ENCODE data around the gene MYCN.
"Not testable (repeated sequence)": the region's sequence is repeated elsewhere in the genome, so short reads cannot be mapped to it uniquely, and the experiment has no call there.

Gene MYCN

GRCh38 chr2:15945909-15946705 lies 5.8 kb downstream of the MYCN start:
- no peak for DNase-seq

DNA sequence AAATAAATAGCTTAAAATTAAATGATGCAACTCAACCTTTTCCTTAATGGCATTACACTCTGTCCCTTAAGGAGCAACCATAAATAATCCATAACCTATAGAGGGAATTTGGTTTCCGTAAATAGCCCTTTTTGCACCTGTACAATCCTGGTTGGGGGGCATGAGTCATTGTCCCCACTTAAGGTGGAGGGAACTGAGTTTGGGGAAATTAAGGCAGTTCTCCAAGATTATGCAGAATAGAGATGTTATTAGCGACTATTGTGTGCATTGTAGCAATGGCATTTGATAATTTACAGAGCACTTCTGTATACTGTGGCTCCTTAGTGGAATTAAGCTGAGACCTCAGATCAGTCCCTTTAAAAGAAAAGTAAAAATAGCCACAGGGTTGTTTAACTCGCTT lies 6.6 kb downstream of the MYCN start:
- DNase-seq: no peak

- DNase-seq: no peak
These were observed 7.1 kb downstream of the MYCN start for GRCh38 chr2:15947431-15947830.

GRCh38 chr2:15948704-15948957 lies 8.3 kb downstream of the MYCN start:
- no peak for DNase-seq

DNA sequence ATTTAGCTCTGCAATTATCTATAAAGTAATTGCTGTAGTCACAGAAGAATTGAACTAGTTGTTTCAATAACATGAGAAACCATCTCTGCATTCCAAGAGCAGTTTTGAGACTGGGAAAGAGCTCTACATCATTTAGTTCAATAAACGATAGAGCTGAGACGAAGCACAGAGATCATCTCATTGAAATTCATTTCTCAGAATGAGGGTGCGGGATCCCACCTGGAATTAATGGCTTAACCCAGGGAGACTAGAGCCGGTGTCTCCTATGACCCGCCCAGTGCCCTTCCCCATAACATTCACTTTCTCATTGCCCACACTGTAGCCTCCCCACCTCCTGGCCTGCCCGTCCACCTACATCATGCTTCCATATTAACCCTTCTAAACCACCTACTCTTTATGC lies 8.8 kb downstream of the MYCN start:
- no peak for DNase-seq

- DNase-seq: no peak
These were observed 9.2 kb downstream of the MYCN start for GRCh38 chr2:15949551-15949950.

DNA sequence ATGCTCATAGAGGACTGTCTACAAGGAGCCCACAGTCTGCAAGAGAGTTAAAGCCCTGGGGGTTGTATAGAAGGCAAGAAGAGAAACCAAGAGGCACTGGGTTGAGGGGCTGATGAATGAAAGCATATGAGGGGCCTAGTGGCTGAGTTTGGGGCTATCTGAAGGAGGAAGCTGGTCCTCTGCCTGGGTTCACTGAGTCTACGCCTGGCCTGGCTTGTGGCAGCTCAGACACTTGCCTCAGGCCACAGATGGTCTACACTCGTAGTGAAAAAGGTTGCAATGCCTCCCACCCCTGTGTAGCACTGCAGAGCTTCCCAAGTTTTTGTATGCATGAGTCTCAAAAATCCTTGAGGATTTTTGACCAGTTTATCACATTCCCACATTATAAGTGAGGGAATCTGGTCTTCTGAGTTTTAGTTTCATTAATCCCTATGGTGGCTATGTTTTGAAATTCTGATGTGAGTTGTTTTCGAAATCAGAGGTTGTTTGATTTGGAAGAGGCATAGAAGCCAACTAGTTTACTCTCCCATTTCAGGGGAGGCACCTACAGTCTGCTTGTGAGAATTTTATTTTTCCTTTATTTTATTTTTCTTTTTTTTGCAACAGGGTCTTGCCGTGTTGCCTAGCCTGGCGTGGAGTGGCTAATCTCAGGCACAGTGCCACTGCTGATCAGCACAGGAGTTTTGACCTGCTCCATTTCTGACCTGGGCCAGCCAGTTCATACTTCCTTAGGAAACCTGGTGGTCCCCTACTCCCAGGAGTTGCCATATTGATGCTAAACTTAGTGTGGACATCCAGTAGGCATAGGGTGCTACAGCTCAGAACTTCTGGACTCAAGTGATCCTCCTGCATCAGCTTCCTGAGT lies 10.0 kb downstream of the MYCN start:
- DNase-seq: no peak

GRCh38 chr2:15951936-15952335 lies 11.6 kb downstream of the MYCN start:
- not testable (repeated sequence) for DNase-seq

- DNase-seq: no peak
These were observed 12.2 kb downstream of the MYCN start for GRCh38 chr2:15952451-15953146.

DNA sequence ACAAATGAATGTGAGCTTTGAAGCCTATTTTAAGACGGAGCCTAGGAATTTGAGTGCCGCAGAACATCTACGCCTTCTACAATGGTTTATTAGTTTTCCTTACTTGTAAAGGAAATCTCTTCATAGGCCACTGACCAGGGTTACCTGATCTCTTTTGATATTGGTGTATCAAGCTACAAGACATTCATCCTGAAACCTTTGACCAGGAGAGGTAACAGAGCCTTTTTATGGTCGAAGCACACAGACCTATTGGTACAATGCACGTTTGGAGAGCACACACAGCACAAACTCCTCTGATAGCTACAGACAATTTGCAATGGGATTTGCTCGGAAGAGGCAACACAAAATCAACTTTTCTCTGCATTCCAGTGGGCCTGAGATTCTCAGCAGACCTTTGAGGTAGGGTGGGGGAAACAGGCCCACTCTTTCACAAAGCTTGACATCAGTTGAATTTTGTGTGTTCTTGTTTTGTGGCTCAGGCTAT lies 12.8 kb downstream of the MYCN start:
- no peak for DNase-seq

DNA sequence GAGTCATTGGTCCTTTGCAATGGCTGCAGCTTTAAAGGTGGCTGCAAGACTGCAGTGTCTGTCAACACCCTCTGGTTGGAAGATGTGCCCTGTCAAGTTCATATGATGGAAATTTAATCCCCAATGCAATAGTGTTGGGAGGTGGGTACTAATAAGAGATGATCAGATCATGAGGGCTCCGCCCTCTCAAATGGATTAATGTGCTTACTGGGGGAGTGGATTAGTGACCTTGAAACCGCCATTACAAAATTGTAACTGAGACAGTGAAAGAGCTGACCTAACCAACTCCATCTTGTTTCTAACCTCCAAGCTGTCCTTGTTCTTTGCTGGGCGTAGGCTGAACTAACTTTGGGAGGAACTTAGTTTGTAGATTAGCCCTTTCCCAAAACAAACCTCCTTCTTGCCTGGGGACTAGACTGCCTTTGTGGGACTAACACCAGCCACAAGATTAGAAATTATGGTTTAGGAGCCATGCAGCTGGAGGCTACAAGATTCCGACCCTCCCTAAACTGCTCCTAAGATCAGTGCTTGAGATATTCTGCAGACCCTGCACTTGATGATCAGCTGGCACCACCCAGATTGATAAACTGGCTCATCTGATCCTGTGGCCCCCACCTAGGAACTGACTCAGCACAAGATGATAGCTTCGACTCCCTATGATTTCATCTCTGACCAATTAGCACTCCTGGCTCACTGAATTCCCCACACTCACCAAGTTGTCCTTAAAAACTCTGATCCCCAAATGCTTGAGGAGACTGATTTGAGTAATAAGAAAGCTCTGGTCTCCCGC lies 13.7 kb downstream of the MYCN start:
- no peak for DNase-seq

DNA sequence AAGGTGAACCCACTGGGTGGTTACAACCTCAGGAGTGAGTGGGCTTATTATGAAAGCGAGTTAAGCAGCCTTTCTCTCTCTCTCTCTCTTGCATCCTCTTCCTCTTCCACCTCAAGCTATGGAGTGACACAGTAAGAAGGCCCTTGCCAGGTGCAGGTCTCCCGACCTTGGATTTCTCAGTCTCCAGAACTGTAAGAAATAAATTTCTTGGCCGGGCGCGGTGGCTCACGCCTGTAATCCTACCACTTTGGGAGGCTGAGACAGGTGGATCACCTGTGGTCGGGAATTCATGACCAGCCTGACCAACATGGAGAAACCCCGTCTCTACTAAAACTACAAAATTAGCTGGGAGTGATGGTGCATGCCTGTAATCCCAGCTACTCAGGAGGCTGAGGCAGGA lies 14.4 kb downstream of the MYCN start:
- no peak for DNase-seq

- DNase-seq: no peak
These were observed 15.1 kb downstream of the MYCN start for GRCh38 chr2:15955232-15955988.

DNA sequence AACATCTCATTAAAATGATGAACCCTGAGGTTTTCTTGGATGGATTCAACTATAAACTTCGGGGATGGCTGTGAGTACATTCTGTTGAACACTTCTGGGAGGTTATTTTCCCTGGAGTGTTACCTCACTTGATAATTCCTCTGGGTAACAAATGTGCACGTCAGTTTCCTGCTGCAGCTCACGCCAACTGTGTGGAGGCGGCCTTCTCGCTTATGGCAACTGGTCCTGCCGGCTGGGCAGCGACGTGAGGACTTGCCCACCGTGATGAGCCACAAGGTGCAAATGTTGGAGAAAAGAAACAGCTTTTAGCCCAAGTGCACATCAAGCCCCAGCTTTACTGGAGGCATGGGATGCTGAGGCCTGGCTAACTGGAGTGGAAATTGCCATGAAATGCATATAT lies 15.9 kb downstream of the MYCN start:
- DNase-seq: no peak

GRCh38 chr2:15956751-15957736 lies 16.7 kb downstream of the MYCN start:
- no peak for DNase-seq

DNA sequence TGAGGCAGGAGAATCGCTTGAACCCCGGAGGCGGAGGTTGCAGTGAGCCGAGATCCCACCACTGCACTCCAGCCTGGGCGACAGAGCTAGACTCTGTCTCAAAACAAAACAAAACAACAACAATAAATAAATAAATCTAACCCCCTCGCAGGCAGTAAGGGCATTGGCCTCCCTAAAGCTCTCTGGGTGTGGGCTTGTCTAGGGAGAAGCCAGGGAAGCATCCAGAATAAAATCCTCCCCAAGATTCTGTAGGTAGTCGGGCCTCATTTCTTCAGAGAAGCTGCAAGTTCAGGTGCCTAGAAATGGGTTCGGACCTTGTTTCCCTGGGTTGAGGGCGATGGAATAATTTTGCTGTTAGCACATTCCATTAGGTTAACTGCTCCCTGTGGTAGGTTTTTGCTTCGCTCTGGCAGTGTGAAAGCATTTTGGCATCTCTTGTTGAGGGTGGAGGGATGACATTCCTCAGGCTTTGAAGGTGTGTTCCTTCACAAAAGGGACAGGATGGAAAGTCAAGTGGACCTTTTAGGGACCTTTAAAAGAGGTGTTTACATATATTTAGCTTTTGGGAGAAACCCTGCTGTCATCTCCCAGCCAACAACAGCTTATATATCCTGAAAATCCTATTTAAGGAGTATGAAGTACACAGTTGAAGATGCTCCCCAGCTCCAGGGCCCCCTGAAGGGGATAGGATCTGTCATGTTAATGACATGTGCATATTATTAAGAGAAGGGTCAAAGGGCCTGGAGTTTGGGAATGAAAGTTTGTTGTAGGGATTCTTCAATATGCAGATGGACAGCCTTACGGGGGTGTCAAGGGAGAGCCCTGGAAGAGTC lies 17.7 kb downstream of the MYCN start:
- no peak for DNase-seq

- no peak for DNase-seq
These were observed 19.2 kb downstream of the MYCN start for GRCh38 chr2:15959331-15960153.

DNA sequence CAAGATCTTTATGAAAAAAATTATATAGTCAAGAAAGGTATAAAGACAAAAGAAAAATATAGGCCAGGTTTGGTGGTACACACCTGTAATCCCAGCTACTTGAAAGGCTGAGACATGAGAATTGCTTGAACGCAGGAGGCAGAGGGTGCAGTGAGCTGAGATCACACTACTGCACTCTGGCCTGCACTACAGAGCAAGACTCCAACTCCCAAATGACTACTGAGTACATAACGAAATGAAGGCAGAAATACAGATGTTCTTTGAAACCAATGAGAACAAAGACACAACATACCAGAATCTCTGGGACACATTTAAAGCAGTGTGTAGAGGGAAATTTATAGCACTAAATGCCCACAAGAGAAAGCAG lies 19.8 kb downstream of the MYCN start:
- not testable (repeated sequence) for DNase-seq
